ENCODE results near the gene KRT84. TPM values are rescaled to one million over a fixed set of nuclear protein-coding genes. Genes with fewer than 3 reads are reported as not detected.

KRT84 gene, protein sequence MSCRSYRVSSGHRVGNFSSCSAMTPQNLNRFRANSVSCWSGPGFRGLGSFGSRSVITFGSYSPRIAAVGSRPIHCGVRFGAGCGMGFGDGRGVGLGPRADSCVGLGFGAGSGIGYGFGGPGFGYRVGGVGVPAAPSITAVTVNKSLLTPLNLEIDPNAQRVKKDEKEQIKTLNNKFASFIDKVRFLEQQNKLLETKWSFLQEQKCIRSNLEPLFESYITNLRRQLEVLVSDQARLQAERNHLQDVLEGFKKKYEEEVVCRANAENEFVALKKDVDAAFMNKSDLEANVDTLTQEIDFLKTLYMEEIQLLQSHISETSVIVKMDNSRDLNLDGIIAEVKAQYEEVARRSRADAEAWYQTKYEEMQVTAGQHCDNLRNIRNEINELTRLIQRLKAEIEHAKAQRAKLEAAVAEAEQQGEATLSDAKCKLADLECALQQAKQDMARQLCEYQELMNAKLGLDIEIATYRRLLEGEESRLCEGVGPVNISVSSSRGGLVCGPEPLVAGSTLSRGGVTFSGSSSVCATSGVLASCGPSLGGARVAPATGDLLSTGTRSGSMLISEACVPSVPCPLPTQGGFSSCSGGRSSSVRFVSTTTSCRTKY
- total RNA-seq (not detected), total RNA-seq (0 to 0.07 (median 0) reads per million in 29 experiments)
- not detected for total RNA-seq (2013)

DNA sequence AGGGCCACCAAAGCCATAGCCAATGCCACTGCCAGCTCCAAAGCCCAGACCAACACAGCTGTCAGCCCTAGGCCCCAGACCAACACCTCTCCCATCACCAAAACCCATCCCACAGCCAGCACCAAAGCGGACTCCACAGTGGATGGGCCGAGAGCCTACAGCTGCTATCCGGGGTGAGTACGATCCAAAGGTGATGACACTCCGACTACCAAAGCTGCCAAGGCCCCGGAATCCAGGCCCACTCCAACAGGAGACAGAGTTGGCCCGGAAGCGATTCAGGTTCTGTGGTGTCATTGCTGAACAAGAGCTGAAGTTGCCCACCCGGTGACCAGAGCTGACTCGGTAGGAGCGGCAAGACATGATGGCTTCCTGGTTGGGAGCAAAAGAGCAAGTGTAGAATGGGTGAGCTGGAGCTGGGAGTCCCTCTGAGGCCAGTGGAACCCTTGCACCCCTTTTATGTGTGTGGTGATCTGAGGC is at the start of gene KRT84:
KRT84 (minus strand) TSS at position 427 of the 477 bp plus-strand sequence; CDS start at position 360, 67 bp downstream.
- H3K4me1 Mint-ChIP-seq, result peaks cover 9 to 14% (median 10%) of the 10 kb centered on the region in 3 donors
- no peaks in the 10 kb centered on the region for H3K36me3 Mint-ChIP-seq
- H3K4me1 ChIP-seq (ENCODE audit: control insufficient read depth in 1 of 2, extremely low read depth in 1 of 2, insufficient read depth in 2 of 2, low read length in 2 of 2), result peaks cover 4 to 14% of the 10 kb centered on the region in 2 experiments
- H3K9me3 ChIP-seq, result no peaks in the 10 kb centered on the region
- no peaks in the 10 kb centered on the region for H3K36me3 ChIP-seq (ENCODE audit: control insufficient read depth in 2 of 2, extremely low read depth in 1 of 2, insufficient read depth in 1 of 2, low read length in 1 of 2)
- POLR2A ChIA-PET, result no interaction called here
- WGBS (ENCODE audit: insufficient coverage), result 93% methylated on average over 9 of the region's 11 CpGs
- H3K4me3 Mint-ChIP-seq, result no peak within 1 kb of the TSS
- ATAC-seq (replicated peaks in 1 of 4), result no peak
- CTCF ChIA-PET, result no interaction called here
- H3K27me3 ChIP-seq (replicated peaks in 1 of 2; ENCODE audit: control insufficient read depth in 2 of 2, extremely low read depth in 1 of 2, insufficient read depth in 2 of 2, low read length in 1 of 2), result peaks cover 3 to 18% of the 10 kb centered on the region in 2 experiments
- no peaks in the 10 kb centered on the region for H3K9me3 Mint-ChIP-seq
- H3K27ac ChIP-seq (ENCODE audit: low read length), result no peak within 1 kb of the TSS
- no peak for DNase-seq
- H3K4me3 ChIP-seq (ENCODE audit: control insufficient read depth in 1 of 2, extremely low read depth in 1 of 2, low read length in 1 of 2), result no peak within 1 kb of the TSS
- peaks cover 6 to 9% of the 10 kb centered on the region in 2 donors for H3K27me3 Mint-ChIP-seq
- no peak within 1 kb of the TSS for H3K27ac Mint-ChIP-seq

DNA sequence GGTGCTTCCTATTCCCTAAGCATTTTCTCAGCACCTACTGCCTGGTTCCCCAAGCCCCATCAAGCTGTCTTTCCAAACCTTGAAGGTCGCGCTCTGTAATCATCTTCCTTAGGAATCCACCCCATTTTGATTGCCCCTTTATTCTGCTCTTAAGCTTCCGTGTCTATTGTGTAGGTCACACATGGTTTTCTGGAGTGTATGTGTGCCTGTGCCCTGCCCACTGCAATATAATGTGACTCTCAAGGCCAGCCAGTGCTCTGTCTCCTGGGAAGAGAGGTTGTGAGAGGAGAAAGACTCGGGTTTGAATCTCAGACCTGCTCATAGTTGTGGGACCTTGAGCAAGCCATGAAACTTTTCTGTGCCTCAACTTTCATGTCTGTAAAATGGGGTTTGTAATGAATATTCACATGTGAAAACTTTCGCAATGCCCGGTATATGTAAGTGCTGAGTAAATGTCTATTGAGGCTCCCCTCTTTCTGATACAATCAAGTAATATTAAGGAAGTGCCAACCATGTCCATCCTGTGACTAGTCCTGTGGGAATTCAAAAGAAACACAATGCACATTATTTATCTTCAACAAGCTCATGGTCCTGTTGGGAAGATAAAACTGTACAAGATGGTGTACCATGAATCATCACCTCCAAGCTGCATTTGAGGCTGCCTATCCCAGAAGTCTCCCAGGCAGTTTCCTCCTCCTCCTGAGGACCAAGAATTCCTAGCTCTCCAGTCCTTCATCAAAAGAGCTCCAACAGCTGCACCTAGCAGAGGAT is 49.5 kb upstream of the KRT84 start:
- WGBS (ENCODE audit: insufficient coverage), result 43% methylated on average over 1 of the region's 6 CpGs
- peaks cover 38 to 52% of the 10 kb centered on the region in 2 donors for H3K27me3 Mint-ChIP-seq
- Histone ChIP-seq H3K9me3 (no peaks in the 10 kb centered on the region), H3K27me3 (replicated peaks in 1 of 2; ENCODE audit: control insufficient read depth in 2 of 2, extremely low read depth in 1 of 2, insufficient read depth in 2 of 2, low read length in 1 of 2) (peaks cover 2 to 31% of the 10 kb centered on the region in 2 experiments), H3K4me1 (ENCODE audit: control insufficient read depth in 1 of 2, extremely low read depth in 1 of 2, insufficient read depth in 2 of 2, low read length in 2 of 2) (no peaks in the 10 kb centered on the region), H3K27ac (ENCODE audit: low read length) (no peak overlapping the region), H3K36me3 (ENCODE audit: control insufficient read depth in 2 of 2, extremely low read depth in 1 of 2, insufficient read depth in 1 of 2, low read length in 1 of 2) (no peaks in the 10 kb centered on the region), H3K4me3 (ENCODE audit: control insufficient read depth in 1 of 2, extremely low read depth in 1 of 2, low read length in 1 of 2) (no peak overlapping the region)
- CTCF ChIA-PET, result no interaction called here
- no peak overlapping the region for H3K4me3 Mint-ChIP-seq
- H3K36me3 Mint-ChIP-seq, result no peaks in the 10 kb centered on the region
- no peaks in the 10 kb centered on the region for H3K4me1 Mint-ChIP-seq
- POLR2A ChIA-PET, result interaction anchor here in 1 of 2 donors (0.5 kb wide), 1 partner anchor 366 kb away, joined by 3 read pairs; no protein-coding TSS in a partner anchor
- ATAC-seq (replicated peaks in 1 of 4), result no peak
- no peaks in the 10 kb centered on the region for H3K9me3 Mint-ChIP-seq
- H3K27ac Mint-ChIP-seq, result no peak overlapping the region
- no peak for DNase-seq

DNA sequence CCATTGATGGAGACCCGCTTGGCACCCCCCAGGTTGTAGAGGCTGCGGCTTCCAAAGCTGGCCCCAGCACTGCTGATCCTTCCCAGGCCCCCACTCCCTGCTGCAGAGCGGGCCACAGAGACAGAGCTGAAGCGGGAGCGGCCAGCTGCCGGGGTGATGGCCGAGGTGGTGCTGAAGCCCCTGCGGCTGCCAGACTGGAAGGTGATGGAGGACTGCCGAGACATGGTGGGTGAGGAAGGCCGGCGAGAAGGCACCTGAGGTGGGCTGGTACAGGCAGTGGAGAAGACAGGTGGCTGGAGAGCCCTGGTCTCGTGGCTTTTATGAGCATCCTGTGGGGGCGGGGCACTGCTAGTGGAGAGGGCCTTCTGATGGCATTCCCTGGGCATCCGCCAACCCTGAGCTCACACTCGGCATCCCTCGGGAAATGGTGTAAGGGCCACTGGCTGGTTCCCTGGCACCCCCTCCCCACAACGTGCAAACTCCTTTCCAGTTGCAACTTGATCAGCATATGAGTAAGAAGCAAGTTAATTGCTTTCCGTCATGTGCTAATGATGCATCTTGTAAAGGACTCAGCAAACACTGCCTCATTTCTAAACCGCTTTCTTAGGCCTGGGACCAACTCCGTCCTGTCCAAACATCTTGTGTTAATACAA is 48.8 kb upstream of the KRT84 start, which contains the start of gene KRT75:
KRT75 (minus strand) TSS at position 291 of the 653 bp plus-strand sequence; CDS start at position 224, 67 bp downstream.
- ChIA-PET CTCF (interaction anchor here in 1 of 2 donors (0.6 kb wide), 1 partner anchor 144 kb away, joined by 3 read pairs; no protein-coding TSS in a partner anchor), POLR2A (no interaction called here)
- H3K9me3 ChIP-seq, result no peaks in the 10 kb centered on the region
- H3K27me3 ChIP-seq (replicated peaks in 1 of 2; ENCODE audit: control insufficient read depth in 2 of 2, extremely low read depth in 1 of 2, insufficient read depth in 2 of 2, low read length in 1 of 2), result peaks cover 2 to 24% of the 10 kb centered on the region in 2 experiments
- H3K27ac Mint-ChIP-seq, result no peak within 1 kb of the TSS
- no peaks in the 10 kb centered on the region for H3K9me3 Mint-ChIP-seq
- H3K4me3 Mint-ChIP-seq, result no peak within 1 kb of the TSS
- no peaks in the 10 kb centered on the region for H3K36me3 Mint-ChIP-seq
- DNase-seq (no peak), ATAC-seq (replicated peaks in 1 of 4) (no peak)
- H3K27ac ChIP-seq (ENCODE audit: low read length), result no peak within 1 kb of the TSS
- 73% methylated on average over 12 of the region's 20 CpGs for WGBS (ENCODE audit: insufficient coverage)
- peaks cover 37 to 52% of the 10 kb centered on the region in 2 donors for H3K27me3 Mint-ChIP-seq
- H3K4me3 ChIP-seq (ENCODE audit: control insufficient read depth in 1 of 2, extremely low read depth in 1 of 2, low read length in 1 of 2), result no peak within 1 kb of the TSS
- no peaks in the 10 kb centered on the region for H3K4me1 ChIP-seq (ENCODE audit: control insufficient read depth in 1 of 2, extremely low read depth in 1 of 2, insufficient read depth in 2 of 2, low read length in 2 of 2)
- no peaks in the 10 kb centered on the region for H3K4me1 Mint-ChIP-seq
- H3K36me3 ChIP-seq (ENCODE audit: control insufficient read depth in 2 of 2, extremely low read depth in 1 of 2, insufficient read depth in 1 of 2, low read length in 1 of 2), result no peaks in the 10 kb centered on the region

DNA sequence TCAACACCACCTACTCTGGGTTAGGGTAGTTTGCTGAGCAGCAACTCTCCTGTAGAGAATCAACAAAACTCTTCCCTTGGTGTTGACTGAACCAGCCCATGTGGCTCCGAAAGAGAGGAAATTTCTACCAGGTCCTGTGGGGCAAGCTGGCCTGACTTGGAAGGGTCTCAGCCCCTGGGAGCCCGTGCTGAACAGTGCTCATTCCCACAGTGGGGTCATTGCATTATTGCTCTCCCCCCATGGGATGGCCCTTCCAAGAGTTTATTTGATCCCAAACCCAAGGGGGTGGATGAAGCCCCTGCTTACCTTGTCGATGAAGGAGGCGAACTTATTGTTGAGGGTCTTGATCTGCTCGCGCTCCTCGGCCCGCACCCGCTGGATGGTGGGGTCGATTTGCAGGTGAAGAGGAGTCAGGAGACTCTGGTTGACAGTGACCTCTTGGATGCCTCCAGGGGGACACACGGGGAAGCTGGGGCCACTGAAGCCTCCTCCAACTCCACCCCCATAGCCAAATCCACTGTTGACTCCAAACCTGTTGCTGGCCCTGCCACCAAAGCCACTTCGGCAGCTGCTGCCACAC is 48.1 kb upstream of the KRT84 start:
- 93% methylated on average over 9 of the region's 12 CpGs for WGBS (ENCODE audit: insufficient coverage)
- CTCF ChIA-PET, result interaction anchor here in 1 of 2 donors (0.6 kb wide), 1 partner anchor 145 kb away, joined by 3 read pairs; no protein-coding TSS in a partner anchor

DNA sequence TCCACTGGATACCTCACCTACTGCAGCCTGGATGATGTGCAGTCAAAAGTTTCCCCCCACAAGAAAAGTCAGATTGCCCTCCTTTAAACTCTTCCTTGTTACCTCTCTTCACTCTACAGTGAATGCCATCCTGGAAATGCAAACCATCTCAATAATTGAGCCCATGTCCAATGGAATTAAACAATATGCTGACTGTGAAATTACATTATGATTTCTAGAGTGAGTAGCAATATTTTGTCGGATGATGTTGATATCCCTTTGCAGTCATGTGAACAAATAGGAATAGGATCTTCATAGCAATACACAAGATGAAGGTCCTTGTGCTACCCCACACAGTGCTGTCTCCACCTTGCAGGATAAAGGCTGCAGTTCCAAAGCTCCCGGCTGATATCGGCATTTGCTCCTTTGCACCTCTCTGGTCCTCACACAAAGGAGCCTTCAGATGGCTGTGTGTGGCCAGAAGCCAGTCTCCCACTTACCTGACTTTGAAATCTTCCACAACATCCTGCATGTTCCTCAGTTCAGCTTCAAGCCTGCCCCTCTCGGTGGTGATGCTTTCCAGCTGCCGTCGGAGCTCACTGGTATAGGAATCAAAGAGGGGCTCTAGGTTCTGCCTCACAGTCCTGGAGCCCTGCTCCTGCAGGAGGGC is 47.2 kb upstream of the KRT84 start:
- Histone ChIP-seq H3K27ac (ENCODE audit: low read length) (no peak overlapping the region), H3K36me3 (ENCODE audit: control insufficient read depth in 2 of 2, extremely low read depth in 1 of 2, insufficient read depth in 1 of 2, low read length in 1 of 2) (no peaks in the 10 kb centered on the region), H3K9me3 (no peaks in the 10 kb centered on the region), H3K4me1 (ENCODE audit: control insufficient read depth in 1 of 2, extremely low read depth in 1 of 2, insufficient read depth in 2 of 2, low read length in 2 of 2) (no peaks in the 10 kb centered on the region), H3K4me3 (ENCODE audit: control insufficient read depth in 1 of 2, extremely low read depth in 1 of 2, low read length in 1 of 2) (no peak overlapping the region), H3K27me3 (replicated peaks in 1 of 2; ENCODE audit: control insufficient read depth in 2 of 2, extremely low read depth in 1 of 2, insufficient read depth in 2 of 2, low read length in 1 of 2) (peaks cover 2 to 26% of the 10 kb centered on the region in 2 experiments)
- WGBS (ENCODE audit: insufficient coverage), result 87% methylated on average over 5 of the region's 6 CpGs
- no peak overlapping the region for H3K27ac Mint-ChIP-seq
- no peaks in the 10 kb centered on the region for H3K9me3 Mint-ChIP-seq
- ATAC-seq (replicated peaks in 1 of 4) (no peak), DNase-seq (no peak)
- ChIA-PET CTCF (no interaction called here), POLR2A (no interaction called here)
- H3K36me3 Mint-ChIP-seq, result no peaks in the 10 kb centered on the region
- no peak overlapping the region for H3K4me3 Mint-ChIP-seq
- H3K27me3 Mint-ChIP-seq, result peaks cover 43 to 60% of the 10 kb centered on the region in 2 donors
- no peaks in the 10 kb centered on the region for H3K4me1 Mint-ChIP-seq

More for the DNA sequence above, 48.1 kb upstream of the KRT84 start:
- Mint-ChIP-seq H3K27ac (no peak overlapping the region), H3K36me3 (no peaks in the 10 kb centered on the region), H3K27me3 (peaks cover 42 to 58% of the 10 kb centered on the region in 2 donors), H3K9me3 (no peaks in the 10 kb centered on the region), H3K4me1 (no peaks in the 10 kb centered on the region), H3K4me3 (no peak overlapping the region)
- Histone ChIP-seq H3K4me1 (ENCODE audit: control insufficient read depth in 1 of 2, extremely low read depth in 1 of 2, insufficient read depth in 2 of 2, low read length in 2 of 2) (no peaks in the 10 kb centered on the region), H3K27ac (ENCODE audit: low read length) (no peak overlapping the region), H3K27me3 (replicated peaks in 1 of 2; ENCODE audit: control insufficient read depth in 2 of 2, extremely low read depth in 1 of 2, insufficient read depth in 2 of 2, low read length in 1 of 2) (peaks cover 2 to 20% of the 10 kb centered on the region in 2 experiments), H3K4me3 (ENCODE audit: control insufficient read depth in 1 of 2, extremely low read depth in 1 of 2, low read length in 1 of 2) (no peak overlapping the region), H3K9me3 (no peaks in the 10 kb centered on the region), H3K36me3 (ENCODE audit: control insufficient read depth in 2 of 2, extremely low read depth in 1 of 2, insufficient read depth in 1 of 2, low read length in 1 of 2) (no peaks in the 10 kb centered on the region)
- no peak for ATAC-seq (replicated peaks in 1 of 4)
- DNase-seq, result no peak
- POLR2A ChIA-PET, result no interaction called here

All from T-cell (primary cell).